HL-60 (cell line): ENCODE measurements around the gene CRY1.

Experiments
- POLR2AphosphoS5 ChIP-seq: IDR thresholded peaks from 2 replicates; pipeline ENCODE4 v1.6.1; 2012; ENCODE audit warnings: low read depth
- TF ChIP-seq, protein P1 (sequence below): IDR thresholded peaks from one replicate; pipeline ENCODE4 v1.5.1; 2011; ENCODE audit warnings: low read length, control low read depth, inconsistent platforms; ENCODE audit not compliant: insufficient read depth
- TF ChIP-seq, protein P2 (sequence below): IDR thresholded peaks from 2 replicates; pipeline ENCODE4 v1.6.1; 2012; ENCODE audit warnings: low read depth; ENCODE audit not compliant: insufficient replicate concordance

- TF ChIP-seq, protein P1, sequence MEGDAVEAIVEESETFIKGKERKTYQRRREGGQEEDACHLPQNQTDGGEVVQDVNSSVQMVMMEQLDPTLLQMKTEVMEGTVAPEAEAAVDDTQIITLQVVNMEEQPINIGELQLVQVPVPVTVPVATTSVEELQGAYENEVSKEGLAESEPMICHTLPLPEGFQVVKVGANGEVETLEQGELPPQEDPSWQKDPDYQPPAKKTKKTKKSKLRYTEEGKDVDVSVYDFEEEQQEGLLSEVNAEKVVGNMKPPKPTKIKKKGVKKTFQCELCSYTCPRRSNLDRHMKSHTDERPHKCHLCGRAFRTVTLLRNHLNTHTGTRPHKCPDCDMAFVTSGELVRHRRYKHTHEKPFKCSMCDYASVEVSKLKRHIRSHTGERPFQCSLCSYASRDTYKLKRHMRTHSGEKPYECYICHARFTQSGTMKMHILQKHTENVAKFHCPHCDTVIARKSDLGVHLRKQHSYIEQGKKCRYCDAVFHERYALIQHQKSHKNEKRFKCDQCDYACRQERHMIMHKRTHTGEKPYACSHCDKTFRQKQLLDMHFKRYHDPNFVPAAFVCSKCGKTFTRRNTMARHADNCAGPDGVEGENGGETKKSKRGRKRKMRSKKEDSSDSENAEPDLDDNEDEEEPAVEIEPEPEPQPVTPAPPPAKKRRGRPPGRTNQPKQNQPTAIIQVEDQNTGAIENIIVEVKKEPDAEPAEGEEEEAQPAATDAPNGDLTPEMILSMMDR: no peak
- TF ChIP-seq, protein P2, sequence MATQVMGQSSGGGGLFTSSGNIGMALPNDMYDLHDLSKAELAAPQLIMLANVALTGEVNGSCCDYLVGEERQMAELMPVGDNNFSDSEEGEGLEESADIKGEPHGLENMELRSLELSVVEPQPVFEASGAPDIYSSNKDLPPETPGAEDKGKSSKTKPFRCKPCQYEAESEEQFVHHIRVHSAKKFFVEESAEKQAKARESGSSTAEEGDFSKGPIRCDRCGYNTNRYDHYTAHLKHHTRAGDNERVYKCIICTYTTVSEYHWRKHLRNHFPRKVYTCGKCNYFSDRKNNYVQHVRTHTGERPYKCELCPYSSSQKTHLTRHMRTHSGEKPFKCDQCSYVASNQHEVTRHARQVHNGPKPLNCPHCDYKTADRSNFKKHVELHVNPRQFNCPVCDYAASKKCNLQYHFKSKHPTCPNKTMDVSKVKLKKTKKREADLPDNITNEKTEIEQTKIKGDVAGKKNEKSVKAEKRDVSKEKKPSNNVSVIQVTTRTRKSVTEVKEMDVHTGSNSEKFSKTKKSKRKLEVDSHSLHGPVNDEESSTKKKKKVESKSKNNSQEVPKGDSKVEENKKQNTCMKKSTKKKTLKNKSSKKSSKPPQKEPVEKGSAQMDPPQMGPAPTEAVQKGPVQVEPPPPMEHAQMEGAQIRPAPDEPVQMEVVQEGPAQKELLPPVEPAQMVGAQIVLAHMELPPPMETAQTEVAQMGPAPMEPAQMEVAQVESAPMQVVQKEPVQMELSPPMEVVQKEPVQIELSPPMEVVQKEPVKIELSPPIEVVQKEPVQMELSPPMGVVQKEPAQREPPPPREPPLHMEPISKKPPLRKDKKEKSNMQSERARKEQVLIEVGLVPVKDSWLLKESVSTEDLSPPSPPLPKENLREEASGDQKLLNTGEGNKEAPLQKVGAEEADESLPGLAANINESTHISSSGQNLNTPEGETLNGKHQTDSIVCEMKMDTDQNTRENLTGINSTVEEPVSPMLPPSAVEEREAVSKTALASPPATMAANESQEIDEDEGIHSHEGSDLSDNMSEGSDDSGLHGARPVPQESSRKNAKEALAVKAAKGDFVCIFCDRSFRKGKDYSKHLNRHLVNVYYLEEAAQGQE: no peak
- TF ChIP-seq POLR2AphosphoS5: no peak
Observed at GRCh38 chr12:107130830-107131611, 37.7 kb upstream of the CRY1 start.
